Measurements from ENCODE around the gene PREPL. TPM values are rescaled to one million over a fixed set of nuclear protein-coding genes. Genes with fewer than 3 reads are reported as not detected.
A peak's percentile ranks its signal among the peaks of the same experiment; 100 is the strongest.

The PREPL gene
- total and polyA plus RNA-seq, 2 of the 13 experiments (the other 11 are each of a cell fraction or from before 2014, with no cell fraction given) = 19.7 to 34.3 TPM

- TF ChIP-seq HOXA9 (CRISPR knock-in tag; IDR thresholded peaks at IDR 0.05; ENCODE audit: borderline replicate concordance) = peak; percentile 51; the same call in 1 of the 2 replicates
- TF ChIP-seq XRCC5 (optimal IDR thresholded peaks at IDR 0.05; ENCODE audit: low read length) = peak; percentile 98
- no peak for TF ChIP-seq ZNF17 (CRISPR knock-in tag; IDR thresholded peaks at IDR 0.05)
- peak; percentile 59; the same call in 1 of the 2 replicates for TF ChIP-seq ZNF335 (CRISPR knock-in tag; IDR thresholded peaks at IDR 0.05)
- TF ChIP-seq TBX3 (IDR thresholded peaks at IDR 0.05; ENCODE audit: borderline replicate concordance) = no peak; the same call in none of the 2 replicates
- no peak; the same call in 1 of the 2 replicates for TF ChIP-seq HOXD1 (CRISPR knock-in tag; IDR thresholded peaks at IDR 0.05)
- TF ChIP-seq, protein P1, sequence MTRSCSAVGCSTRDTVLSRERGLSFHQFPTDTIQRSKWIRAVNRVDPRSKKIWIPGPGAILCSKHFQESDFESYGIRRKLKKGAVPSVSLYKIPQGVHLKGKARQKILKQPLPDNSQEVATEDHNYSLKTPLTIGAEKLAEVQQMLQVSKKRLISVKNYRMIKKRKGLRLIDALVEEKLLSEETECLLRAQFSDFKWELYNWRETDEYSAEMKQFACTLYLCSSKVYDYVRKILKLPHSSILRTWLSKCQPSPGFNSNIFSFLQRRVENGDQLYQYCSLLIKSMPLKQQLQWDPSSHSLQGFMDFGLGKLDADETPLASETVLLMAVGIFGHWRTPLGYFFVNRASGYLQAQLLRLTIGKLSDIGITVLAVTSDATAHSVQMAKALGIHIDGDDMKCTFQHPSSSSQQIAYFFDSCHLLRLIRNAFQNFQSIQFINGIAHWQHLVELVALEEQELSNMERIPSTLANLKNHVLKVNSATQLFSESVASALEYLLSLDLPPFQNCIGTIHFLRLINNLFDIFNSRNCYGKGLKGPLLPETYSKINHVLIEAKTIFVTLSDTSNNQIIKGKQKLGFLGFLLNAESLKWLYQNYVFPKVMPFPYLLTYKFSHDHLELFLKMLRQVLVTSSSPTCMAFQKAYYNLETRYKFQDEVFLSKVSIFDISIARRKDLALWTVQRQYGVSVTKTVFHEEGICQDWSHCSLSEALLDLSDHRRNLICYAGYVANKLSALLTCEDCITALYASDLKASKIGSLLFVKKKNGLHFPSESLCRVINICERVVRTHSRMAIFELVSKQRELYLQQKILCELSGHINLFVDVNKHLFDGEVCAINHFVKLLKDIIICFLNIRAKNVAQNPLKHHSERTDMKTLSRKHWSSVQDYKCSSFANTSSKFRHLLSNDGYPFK (CRISPR knock-in tag; IDR thresholded peaks at IDR 0.05; ENCODE audit: borderline replicate concordance) = peak; percentile 92
- no peak for TF ChIP-seq IKZF1 (IDR thresholded peaks at IDR 0.05)
- TF ChIP-seq SALL1 (CRISPR knock-in tag; IDR thresholded peaks at IDR 0.05) = peak; percentile 94
- TF ChIP-seq NFE2L2 (IDR thresholded peaks at IDR 0.05; ENCODE audit: low read length) = no peak
- TF ChIP-seq GMEB2 (CRISPR knock-in tag; IDR thresholded peaks at IDR 0.05; ENCODE audit: low read depth) = peak; percentile 92
- TF ChIP-seq POLR2G (IDR thresholded peaks at IDR 0.05; ENCODE audit: low read depth, low read length) = peak; percentile 90
- TF ChIP-seq, protein P2, sequence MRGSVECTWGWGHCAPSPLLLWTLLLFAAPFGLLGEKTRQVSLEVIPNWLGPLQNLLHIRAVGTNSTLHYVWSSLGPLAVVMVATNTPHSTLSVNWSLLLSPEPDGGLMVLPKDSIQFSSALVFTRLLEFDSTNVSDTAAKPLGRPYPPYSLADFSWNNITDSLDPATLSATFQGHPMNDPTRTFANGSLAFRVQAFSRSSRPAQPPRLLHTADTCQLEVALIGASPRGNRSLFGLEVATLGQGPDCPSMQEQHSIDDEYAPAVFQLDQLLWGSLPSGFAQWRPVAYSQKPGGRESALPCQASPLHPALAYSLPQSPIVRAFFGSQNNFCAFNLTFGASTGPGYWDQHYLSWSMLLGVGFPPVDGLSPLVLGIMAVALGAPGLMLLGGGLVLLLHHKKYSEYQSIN (CRISPR knock-in tag; IDR thresholded peaks at IDR 0.05; ENCODE audit: borderline replicate concordance) = no peak
- TF ChIP-seq TRIM22 (IDR thresholded peaks at IDR 0.05) = no peak
- peak; percentile 31 for TF ChIP-seq FOSL2 (CRISPR knock-in tag; IDR thresholded peaks at IDR 0.05)
- TF ChIP-seq ESRRA (CRISPR knock-in tag; IDR thresholded peaks at IDR 0.05; ENCODE audit: low read depth) = no peak
- TF ChIP-seq, protein P3, sequence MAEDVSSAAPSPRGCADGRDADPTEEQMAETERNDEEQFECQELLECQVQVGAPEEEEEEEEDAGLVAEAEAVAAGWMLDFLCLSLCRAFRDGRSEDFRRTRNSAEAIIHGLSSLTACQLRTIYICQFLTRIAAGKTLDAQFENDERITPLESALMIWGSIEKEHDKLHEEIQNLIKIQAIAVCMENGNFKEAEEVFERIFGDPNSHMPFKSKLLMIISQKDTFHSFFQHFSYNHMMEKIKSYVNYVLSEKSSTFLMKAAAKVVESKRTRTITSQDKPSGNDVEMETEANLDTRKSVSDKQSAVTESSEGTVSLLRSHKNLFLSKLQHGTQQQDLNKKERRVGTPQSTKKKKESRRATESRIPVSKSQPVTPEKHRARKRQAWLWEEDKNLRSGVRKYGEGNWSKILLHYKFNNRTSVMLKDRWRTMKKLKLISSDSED (CRISPR knock-in tag; IDR thresholded peaks at IDR 0.05) = no peak
- no peak for TF ChIP-seq SETDB1 (CRISPR knock-in tag; IDR thresholded peaks at IDR 0.05; ENCODE audit: borderline replicate concordance)
- TF ChIP-seq ZFX (CRISPR knock-in tag; IDR thresholded peaks at IDR 0.05; ENCODE audit: low read depth) = peak; percentile 70
- TF ChIP-seq IRX3 (CRISPR knock-in tag; IDR thresholded peaks at IDR 0.05; ENCODE audit: borderline replicate concordance, low read depth) = no peak
- TF ChIP-seq ZNF317 (CRISPR knock-in tag; IDR thresholded peaks at IDR 0.05) = no peak
Observed at GRCh38 chr2:44361330-44362206, at the start of gene PREPL, which contains the start of gene CAMKMT (continued).
